ENCODE data around the gene CAMK1D. TPM values are rescaled to one million over a fixed set of nuclear protein-coding genes. Genes with fewer than 3 reads are reported as not detected.

Gene CAMK1D
- total and polyA plus RNA-seq, 2 experiments from 2014 or later = 4.6 to 7.2 TPM

- TF ChIP-seq CTCF (conservative IDR thresholded peaks at IDR 0.05; ENCODE audit: low read depth in 2 of 2) = no peak
- TF ChIP-seq, protein P1, sequence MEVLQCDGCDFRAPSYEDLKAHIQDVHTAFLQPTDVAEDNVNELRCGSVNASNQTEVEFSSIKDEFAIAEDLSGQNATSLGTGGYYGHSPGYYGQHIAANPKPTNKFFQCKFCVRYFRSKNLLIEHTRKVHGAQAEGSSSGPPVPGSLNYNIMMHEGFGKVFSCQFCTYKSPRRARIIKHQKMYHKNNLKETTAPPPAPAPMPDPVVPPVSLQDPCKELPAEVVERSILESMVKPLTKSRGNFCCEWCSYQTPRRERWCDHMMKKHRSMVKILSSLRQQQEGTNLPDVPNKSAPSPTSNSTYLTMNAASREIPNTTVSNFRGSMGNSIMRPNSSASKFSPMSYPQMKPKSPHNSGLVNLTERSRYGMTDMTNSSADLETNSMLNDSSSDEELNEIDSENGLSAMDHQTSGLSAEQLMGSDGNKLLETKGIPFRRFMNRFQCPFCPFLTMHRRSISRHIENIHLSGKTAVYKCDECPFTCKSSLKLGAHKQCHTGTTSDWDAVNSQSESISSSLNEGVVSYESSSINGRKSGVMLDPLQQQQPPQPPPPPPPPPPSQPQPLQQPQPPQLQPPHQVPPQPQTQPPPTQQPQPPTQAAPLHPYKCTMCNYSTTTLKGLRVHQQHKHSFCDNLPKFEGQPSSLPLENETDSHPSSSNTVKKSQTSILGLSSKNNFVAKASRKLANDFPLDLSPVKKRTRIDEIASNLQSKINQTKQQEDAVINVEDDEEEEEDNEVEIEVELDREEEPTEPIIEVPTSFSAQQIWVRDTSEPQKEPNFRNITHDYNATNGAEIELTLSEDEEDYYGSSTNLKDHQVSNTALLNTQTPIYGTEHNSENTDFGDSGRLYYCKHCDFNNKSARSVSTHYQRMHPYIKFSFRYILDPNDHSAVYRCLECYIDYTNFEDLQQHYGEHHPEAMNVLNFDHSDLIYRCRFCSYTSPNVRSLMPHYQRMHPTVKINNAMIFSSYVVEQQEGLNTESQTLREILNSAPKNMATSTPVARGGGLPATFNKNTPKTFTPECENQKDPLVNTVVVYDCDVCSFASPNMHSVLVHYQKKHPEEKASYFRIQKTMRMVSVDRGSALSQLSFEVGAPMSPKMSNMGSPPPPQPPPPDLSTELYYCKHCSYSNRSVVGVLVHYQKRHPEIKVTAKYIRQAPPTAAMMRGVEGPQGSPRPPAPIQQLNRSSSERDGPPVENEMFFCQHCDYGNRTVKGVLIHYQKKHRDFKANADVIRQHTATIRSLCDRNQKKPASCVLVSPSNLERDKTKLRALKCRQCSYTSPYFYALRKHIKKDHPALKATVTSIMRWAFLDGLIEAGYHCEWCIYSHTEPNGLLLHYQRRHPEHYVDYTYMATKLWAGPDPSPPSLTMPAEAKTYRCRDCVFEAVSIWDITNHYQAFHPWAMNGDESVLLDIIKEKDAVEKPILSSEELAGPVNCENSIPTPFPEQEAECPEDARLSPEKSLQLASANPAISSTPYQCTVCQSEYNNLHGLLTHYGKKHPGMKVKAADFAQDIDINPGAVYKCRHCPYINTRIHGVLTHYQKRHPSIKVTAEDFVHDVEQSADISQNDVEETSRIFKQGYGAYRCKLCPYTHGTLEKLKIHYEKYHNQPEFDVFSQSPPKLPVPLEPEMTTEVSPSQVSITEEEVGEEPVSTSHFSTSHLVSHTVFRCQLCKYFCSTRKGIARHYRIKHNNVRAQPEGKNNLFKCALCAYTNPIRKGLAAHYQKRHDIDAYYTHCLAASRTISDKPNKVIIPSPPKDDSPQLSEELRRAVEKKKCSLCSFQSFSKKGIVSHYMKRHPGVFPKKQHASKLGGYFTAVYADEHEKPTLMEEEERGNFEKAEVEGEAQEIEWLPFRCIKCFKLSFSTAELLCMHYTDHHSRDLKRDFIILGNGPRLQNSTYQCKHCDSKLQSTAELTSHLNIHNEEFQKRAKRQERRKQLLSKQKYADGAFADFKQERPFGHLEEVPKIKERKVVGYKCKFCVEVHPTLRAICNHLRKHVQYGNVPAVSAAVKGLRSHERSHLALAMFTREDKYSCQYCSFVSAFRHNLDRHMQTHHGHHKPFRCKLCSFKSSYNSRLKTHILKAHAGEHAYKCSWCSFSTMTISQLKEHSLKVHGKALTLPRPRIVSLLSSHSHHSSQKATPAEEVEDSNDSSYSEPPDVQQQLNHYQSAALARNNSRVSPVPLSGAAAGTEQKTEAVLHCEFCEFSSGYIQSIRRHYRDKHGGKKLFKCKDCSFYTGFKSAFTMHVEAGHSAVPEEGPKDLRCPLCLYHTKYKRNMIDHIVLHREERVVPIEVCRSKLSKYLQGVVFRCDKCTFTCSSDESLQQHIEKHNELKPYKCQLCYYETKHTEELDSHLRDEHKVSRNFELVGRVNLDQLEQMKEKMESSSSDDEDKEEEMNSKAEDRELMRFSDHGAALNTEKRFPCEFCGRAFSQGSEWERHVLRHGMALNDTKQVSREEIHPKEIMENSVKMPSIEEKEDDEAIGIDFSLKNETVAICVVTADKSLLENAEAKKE (CRISPR knock-in tag; IDR thresholded peaks at IDR 0.05) = no peak
These were observed 41.9 kb downstream of the CAMK1D start (continued) for GRCh38 chr10:12391206-12391605.

DNA sequence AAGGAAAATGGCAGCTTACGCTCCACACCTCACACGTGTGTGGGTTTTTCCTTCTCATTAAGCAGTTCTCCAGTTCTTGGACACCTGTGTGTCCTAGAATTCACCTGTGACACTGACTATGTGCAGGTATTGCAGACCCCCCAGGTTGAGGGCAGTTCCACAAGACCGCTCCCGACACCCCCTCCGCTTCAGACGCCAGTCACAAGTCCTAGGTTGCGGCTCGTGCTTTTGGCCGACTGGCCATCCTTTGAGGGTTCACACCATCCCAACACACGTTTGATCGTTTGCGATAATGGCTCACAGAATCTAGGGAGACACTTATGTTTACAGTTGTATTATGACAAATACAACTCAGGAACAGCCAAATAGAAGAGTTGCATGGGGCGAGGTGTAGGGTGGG, 44.5 kb downstream of the CAMK1D start:
- Mint-ChIP-seq H3K36me3 (ENCODE audit: low read depth) (no peaks in the 10 kb centered on the region), H3K4me3 (no peak overlapping the region), H3K9me3 (no peaks in the 10 kb centered on the region), H3K4me1 (peaks cover 21% of the 10 kb centered on the region), H3K27me3 (ENCODE audit: insufficient read depth, low read depth, poor library complexity) (peaks cover 3% of the 10 kb centered on the region), H3K27ac (no peak overlapping the region)
- Histone ChIP-seq H4K20me1 (replicated peaks; ENCODE audit: insufficient read depth) (no peaks in the 10 kb centered on the region), H2AFZ (no peak overlapping the region), H3K9me2 (ENCODE audit: insufficient read depth) (0 out of 2 replicates have a peak, but pooled peaks cover 3% of the 10 kb centered on the region), H3K4me3 (no peak overlapping the region), H3K27me3 (ENCODE audit: insufficient read depth) (no peaks in the 10 kb centered on the region), H3K4me1 (ENCODE audit: insufficient read depth) (no peaks in the 10 kb centered on the region), H3K27ac (ENCODE audit: low read depth) (no peak overlapping the region), H3K79me2 (replicated peaks; ENCODE audit: insufficient read depth) (no peaks in the 10 kb centered on the region), H3K36me3 (ENCODE audit: insufficient read depth) (no peaks in the 10 kb centered on the region), H3K4me2 (no peak overlapping the region), H3F3A (replicated peaks; ENCODE audit: low read depth) (no peaks in the 10 kb centered on the region)
- DNase-seq (ENCODE audit: low spot score) (no peak), ATAC-seq (no peak)
- TF ChIP-seq, protein P1 (CRISPR knock-in tag; IDR thresholded peaks at IDR 0.05) = no peak
- TF ChIP-seq, protein P2, sequence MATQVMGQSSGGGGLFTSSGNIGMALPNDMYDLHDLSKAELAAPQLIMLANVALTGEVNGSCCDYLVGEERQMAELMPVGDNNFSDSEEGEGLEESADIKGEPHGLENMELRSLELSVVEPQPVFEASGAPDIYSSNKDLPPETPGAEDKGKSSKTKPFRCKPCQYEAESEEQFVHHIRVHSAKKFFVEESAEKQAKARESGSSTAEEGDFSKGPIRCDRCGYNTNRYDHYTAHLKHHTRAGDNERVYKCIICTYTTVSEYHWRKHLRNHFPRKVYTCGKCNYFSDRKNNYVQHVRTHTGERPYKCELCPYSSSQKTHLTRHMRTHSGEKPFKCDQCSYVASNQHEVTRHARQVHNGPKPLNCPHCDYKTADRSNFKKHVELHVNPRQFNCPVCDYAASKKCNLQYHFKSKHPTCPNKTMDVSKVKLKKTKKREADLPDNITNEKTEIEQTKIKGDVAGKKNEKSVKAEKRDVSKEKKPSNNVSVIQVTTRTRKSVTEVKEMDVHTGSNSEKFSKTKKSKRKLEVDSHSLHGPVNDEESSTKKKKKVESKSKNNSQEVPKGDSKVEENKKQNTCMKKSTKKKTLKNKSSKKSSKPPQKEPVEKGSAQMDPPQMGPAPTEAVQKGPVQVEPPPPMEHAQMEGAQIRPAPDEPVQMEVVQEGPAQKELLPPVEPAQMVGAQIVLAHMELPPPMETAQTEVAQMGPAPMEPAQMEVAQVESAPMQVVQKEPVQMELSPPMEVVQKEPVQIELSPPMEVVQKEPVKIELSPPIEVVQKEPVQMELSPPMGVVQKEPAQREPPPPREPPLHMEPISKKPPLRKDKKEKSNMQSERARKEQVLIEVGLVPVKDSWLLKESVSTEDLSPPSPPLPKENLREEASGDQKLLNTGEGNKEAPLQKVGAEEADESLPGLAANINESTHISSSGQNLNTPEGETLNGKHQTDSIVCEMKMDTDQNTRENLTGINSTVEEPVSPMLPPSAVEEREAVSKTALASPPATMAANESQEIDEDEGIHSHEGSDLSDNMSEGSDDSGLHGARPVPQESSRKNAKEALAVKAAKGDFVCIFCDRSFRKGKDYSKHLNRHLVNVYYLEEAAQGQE (IDR thresholded peaks at IDR 0.05; ENCODE audit: unreplicated experiment) = no peak
